ENCODE measurements around the gene CCDC137.

DNA sequence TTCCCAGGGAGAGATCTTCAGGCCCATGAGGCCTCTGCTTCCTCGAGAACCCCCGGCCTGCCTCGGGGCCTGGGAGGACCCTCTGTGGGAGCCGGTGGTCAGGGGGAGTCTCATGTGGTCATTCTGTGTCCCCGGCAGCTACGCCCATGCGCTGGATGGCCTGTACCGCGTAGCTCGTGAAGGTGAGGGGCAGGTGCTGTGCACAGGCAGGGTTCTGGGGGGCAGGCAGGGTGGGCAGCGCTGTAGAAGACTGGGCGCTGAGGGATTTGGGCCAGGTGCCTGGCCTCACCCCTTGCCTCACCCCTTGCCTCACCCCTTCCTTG lies 50.1 kb downstream of the CCDC137 start:
- TF ChIP-seq, protein P1, sequence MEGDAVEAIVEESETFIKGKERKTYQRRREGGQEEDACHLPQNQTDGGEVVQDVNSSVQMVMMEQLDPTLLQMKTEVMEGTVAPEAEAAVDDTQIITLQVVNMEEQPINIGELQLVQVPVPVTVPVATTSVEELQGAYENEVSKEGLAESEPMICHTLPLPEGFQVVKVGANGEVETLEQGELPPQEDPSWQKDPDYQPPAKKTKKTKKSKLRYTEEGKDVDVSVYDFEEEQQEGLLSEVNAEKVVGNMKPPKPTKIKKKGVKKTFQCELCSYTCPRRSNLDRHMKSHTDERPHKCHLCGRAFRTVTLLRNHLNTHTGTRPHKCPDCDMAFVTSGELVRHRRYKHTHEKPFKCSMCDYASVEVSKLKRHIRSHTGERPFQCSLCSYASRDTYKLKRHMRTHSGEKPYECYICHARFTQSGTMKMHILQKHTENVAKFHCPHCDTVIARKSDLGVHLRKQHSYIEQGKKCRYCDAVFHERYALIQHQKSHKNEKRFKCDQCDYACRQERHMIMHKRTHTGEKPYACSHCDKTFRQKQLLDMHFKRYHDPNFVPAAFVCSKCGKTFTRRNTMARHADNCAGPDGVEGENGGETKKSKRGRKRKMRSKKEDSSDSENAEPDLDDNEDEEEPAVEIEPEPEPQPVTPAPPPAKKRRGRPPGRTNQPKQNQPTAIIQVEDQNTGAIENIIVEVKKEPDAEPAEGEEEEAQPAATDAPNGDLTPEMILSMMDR (conservative IDR thresholded peaks at IDR 0.05 in 1 of 2, IDR thresholded peaks at IDR 0.05 in 1 of 2; ENCODE audit: low read depth in 1 of 2, low read length in 2 of 2): no peak
- no peak for TF ChIP-seq EZH2 (IDR thresholded peaks at IDR 0.05; ENCODE audit: low read length, missing control alignments)
